ENCODE measurements around the gene KCNQ1. TPM values are rescaled to one million over a fixed set of nuclear protein-coding genes. Genes with fewer than 3 reads are reported as not detected.

KCNQ1 gene
- total and polyA plus RNA-seq, 4 donors: 15.4 to 41.7 (median 26.2) TPM

DNA sequence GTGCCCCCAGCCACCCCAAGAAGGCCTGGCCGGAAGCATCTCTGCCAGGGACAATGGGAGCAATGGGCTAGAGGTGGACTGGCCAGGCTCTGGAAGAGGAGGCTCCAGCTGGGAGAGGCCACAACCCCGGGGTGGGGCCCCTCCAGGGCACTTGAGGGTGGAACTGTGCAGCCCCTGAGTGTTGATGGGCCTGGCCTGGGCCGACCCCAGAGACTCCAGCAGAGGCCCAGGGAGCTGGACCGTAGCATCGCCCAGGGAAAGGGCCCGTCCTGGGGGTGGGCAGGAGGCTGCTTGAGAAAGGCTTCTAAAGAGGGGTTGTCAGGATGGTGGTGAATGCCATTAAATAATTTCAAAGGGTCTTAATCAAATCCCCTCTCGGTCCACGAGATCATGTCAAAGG lies 410.4 kb downstream of the KCNQ1 start:
- WGBS, 2 donors: 91 to 92% methylated on average over 8 of the region's 8 CpGs
- H3K27ac ChIP-seq (ENCODE audit: low read depth in 1 of 2, low read length in 1 of 2): no peak overlapping the region
- no peak overlapping the region for H3K4me3 ChIP-seq
- no peak overlapping the region for H3K9ac ChIP-seq (ENCODE audit: insufficient read depth in 1 of 2, low read length in 2 of 2)
- DNase-seq (no peak), ATAC-seq (ENCODE audit: insufficient read depth, low FRiP score) (no peak)
- H3K4me1 ChIP-seq (ENCODE audit: control insufficient read depth in 5 of 5, insufficient read depth in 5 of 5, low read length in 5 of 5): peaks cover 0 to 6% (median 0%) of the 10 kb centered on the region in 5 donors
- no peaks in the 10 kb centered on the region for H3K27me3 ChIP-seq (ENCODE audit: control insufficient read depth in 3 of 3, insufficient read depth in 3 of 3, low read length in 2 of 3)
- peaks cover 0 to 4% (median 0%) of the 10 kb centered on the region in 4 donors for H3K9me3 ChIP-seq (ENCODE audit: control insufficient read depth in 4 of 4, insufficient read depth in 3 of 4, low read length in 3 of 4)
- no peaks in the 10 kb centered on the region for H3K36me3 ChIP-seq (ENCODE audit: control insufficient read depth in 4 of 4, insufficient read depth in 4 of 4, low read length in 4 of 4)
- TF ChIP-seq, protein P1, sequence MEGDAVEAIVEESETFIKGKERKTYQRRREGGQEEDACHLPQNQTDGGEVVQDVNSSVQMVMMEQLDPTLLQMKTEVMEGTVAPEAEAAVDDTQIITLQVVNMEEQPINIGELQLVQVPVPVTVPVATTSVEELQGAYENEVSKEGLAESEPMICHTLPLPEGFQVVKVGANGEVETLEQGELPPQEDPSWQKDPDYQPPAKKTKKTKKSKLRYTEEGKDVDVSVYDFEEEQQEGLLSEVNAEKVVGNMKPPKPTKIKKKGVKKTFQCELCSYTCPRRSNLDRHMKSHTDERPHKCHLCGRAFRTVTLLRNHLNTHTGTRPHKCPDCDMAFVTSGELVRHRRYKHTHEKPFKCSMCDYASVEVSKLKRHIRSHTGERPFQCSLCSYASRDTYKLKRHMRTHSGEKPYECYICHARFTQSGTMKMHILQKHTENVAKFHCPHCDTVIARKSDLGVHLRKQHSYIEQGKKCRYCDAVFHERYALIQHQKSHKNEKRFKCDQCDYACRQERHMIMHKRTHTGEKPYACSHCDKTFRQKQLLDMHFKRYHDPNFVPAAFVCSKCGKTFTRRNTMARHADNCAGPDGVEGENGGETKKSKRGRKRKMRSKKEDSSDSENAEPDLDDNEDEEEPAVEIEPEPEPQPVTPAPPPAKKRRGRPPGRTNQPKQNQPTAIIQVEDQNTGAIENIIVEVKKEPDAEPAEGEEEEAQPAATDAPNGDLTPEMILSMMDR (IDR thresholded peaks at IDR 0.05; ENCODE audit: control extremely low read depth, extremely low read depth): no peak

GRCh38 chr11:2857276-2857675 lies 412.5 kb downstream of the KCNQ1 start:
- H3K9me3 ChIP-seq (ENCODE audit: control insufficient read depth in 4 of 4, insufficient read depth in 3 of 4, low read length in 3 of 4): peaks cover 0 to 4% (median 0%) of the 10 kb centered on the region in 4 donors
- H3K4me1 ChIP-seq (ENCODE audit: control insufficient read depth in 5 of 5, insufficient read depth in 5 of 5, low read length in 5 of 5): peaks cover 0 to 6% (median 0%) of the 10 kb centered on the region in 5 donors
- H3K4me3 ChIP-seq: no peak overlapping the region
- ATAC-seq (ENCODE audit: insufficient read depth, low FRiP score) (no peak), DNase-seq (no peak)
- peaks cover 0 to 5% (median 0%) of the 10 kb centered on the region in 3 donors for H3K27me3 ChIP-seq (ENCODE audit: control insufficient read depth in 3 of 3, insufficient read depth in 3 of 3, low read length in 2 of 3)
- no peak overlapping the region for H3K9ac ChIP-seq (ENCODE audit: insufficient read depth in 1 of 2, low read length in 2 of 2)
- TF ChIP-seq, protein P1 (IDR thresholded peaks at IDR 0.05; ENCODE audit: control extremely low read depth, extremely low read depth): no peak
- H3K27ac ChIP-seq (ENCODE audit: low read depth in 1 of 2, low read length in 1 of 2): no peak overlapping the region
- WGBS, 2 donors: 90 to 92% methylated on average over 11 of the region's 11 CpGs
- H3K36me3 ChIP-seq (ENCODE audit: control insufficient read depth in 4 of 4, insufficient read depth in 4 of 4, low read length in 4 of 4): no peaks in the 10 kb centered on the region

- peaks cover 0 to 7% (median 0%) of the 10 kb centered on the region in 5 donors for H3K4me1 ChIP-seq (ENCODE audit: control insufficient read depth in 5 of 5, insufficient read depth in 5 of 5, low read length in 5 of 5)
- TF ChIP-seq, protein P1 (IDR thresholded peaks at IDR 0.05; ENCODE audit: control extremely low read depth, extremely low read depth): no peak
- peaks cover 0 to 4% (median 0%) of the 10 kb centered on the region in 4 donors for H3K9me3 ChIP-seq (ENCODE audit: control insufficient read depth in 4 of 4, insufficient read depth in 3 of 4, low read length in 3 of 4)
- no peak for ATAC-seq (ENCODE audit: insufficient read depth, low FRiP score)
- no peaks in the 10 kb centered on the region for H3K36me3 ChIP-seq (ENCODE audit: control insufficient read depth in 4 of 4, insufficient read depth in 4 of 4, low read length in 4 of 4)
- H3K27ac ChIP-seq (ENCODE audit: low read depth in 1 of 2, low read length in 1 of 2): no peak overlapping the region
- H3K27me3 ChIP-seq (ENCODE audit: control insufficient read depth in 3 of 3, insufficient read depth in 3 of 3, low read length in 2 of 3): peaks cover 0 to 5% (median under 1%) of the 10 kb centered on the region in 3 donors
- no peak overlapping the region for H3K9ac ChIP-seq (ENCODE audit: insufficient read depth in 1 of 2, low read length in 2 of 2)
- H3K4me3 ChIP-seq: no peak overlapping the region
- WGBS, 2 donors: 82 to 84% methylated on average over 18 of the region's 18 CpGs
- no peak for DNase-seq
Measured at GRCh38 chr11:2857918-2858317, 413.1 kb downstream of the KCNQ1 start.
